WTC11 (cell line): ENCODE data around the gene PDXK. TPM values are rescaled to one million over a fixed set of nuclear protein-coding genes. Genes with fewer than 3 reads are reported as not detected.

Experiments
- ATAC-seq: fragments of 200-7000 bp; cut with Tn5 transposase; 2 replicates; pipeline ENCODE4 v1.10.0; 2021; ENCODE audit warnings: mild to moderate bottlenecking, moderate library complexity
- CTCF ChIA-PET: fragments of 300-600 bp; sonication (Branson Sonifier 250); formaldehyde crosslinking; loops from one replicate; lab custom pipeline; 2021; ENCODE audit warnings: antibody characterized with exemption; lab: Charles Lee
- POLR2A ChIA-PET: fragments of 350-600 bp; sonication (Branson Sonifier 250); formaldehyde crosslinking; loops from one replicate; lab custom pipeline; 2021; ENCODE audit warnings: antibody characterized with exemption; lab: Charles Lee
- DNase-seq: peaks from one replicate; pipeline ENCODE4 v3.0.0; 2021; ENCODE audit warnings: low spot score
- H3K27ac Mint-ChIP-seq: 2 replicates; pipeline ENCODE4 v1.8.0; 2021; ENCODE audit warnings: mixed read lengths
- H3K27me3 Mint-ChIP-seq: 2 replicates; pipeline ENCODE4 v1.8.0; 2021; ENCODE audit warnings: low read depth, mild to moderate bottlenecking, moderate library complexity, mixed read lengths
- H3K36me3 Mint-ChIP-seq: 2 replicates; pipeline ENCODE4 v1.8.0; 2021; ENCODE audit warnings: mixed read lengths
- H3K4me1 Mint-ChIP-seq: 2 replicates; pipeline ENCODE4 v1.8.0; 2022; ENCODE audit warnings: mixed read lengths
- H3K4me3 Mint-ChIP-seq: 2 replicates; pipeline ENCODE4 v1.8.0; 2021; ENCODE audit warnings: mild to moderate bottlenecking, moderate library complexity, mixed read lengths
- H3K9me3 Mint-ChIP-seq: 2 replicates; pipeline ENCODE4 v1.8.0; 2021; ENCODE audit warnings: mixed read lengths
- ATF6 ChIP-seq: sonication (generic); formaldehyde crosslinking; IDR thresholded peaks from 2 replicates; pipeline ENCODE4 v1.8.1; 2023; ENCODE audit warnings: mild to moderate bottlenecking, missing genetic modification reagents
- CDX4 ChIP-seq: fragments of 250-450 bp; sonication (Bioruptor Pico); IDR thresholded peaks from 2 replicates; pipeline ENCODE4 v1.9.0; 2021; ENCODE audit warnings: moderate library complexity, mild to moderate bottlenecking, inconsistent platforms, borderline replicate concordance
- E2F1 ChIP-seq: sonication (generic); formaldehyde crosslinking; IDR thresholded peaks from 2 replicates; pipeline ENCODE4 v1.8.0; 2022; ENCODE audit warnings: mild to moderate bottlenecking, missing genetic modification reagents
- EMX1 ChIP-seq: fragments of 250-450 bp; sonication (Bioruptor Pico); IDR thresholded peaks from 2 replicates; pipeline ENCODE4 v1.8.0; 2021; ENCODE audit warnings: mild to moderate bottlenecking
- ERG ChIP-seq: fragments of 250-450 bp; sonication (Bioruptor Pico); IDR thresholded peaks from 2 replicates; pipeline ENCODE4 v1.8.0; 2021; ENCODE audit warnings: mild to moderate bottlenecking
- GTF2I ChIP-seq: fragments of 250-450 bp; sonication (Bioruptor Pico); conservative IDR thresholded peaks from 2 replicates; pipeline ENCODE4 v1.4.0; 2021; ENCODE audit warnings: mild to moderate bottlenecking
- HMGXB4 ChIP-seq: sonication (generic); formaldehyde crosslinking; IDR thresholded peaks from 2 replicates; pipeline ENCODE4 v1.8.1; 2023; ENCODE audit warnings: mild to moderate bottlenecking, moderate library complexity, missing genetic modification reagents
- MLX ChIP-seq: sonication (generic); formaldehyde crosslinking; IDR thresholded peaks from 2 replicates; pipeline ENCODE4 v1.8.1; 2023; ENCODE audit warnings: mild to moderate bottlenecking, missing genetic modification reagents, moderate library complexity
- MXD4 ChIP-seq: fragments of 250-450 bp; sonication (Bioruptor Pico); IDR thresholded peaks from 2 replicates; pipeline ENCODE4 v1.8.0; 2021; ENCODE audit warnings: mild to moderate bottlenecking, moderate library complexity, borderline replicate concordance
- MYBL2 ChIP-seq: sonication (generic); formaldehyde crosslinking; IDR thresholded peaks from 2 replicates; pipeline ENCODE4 v1.8.1; 2023; ENCODE audit warnings: mild to moderate bottlenecking, moderate library complexity, missing genetic modification reagents
- NFATC4 ChIP-seq: fragments of 250-450 bp; sonication (Bioruptor Pico); IDR thresholded peaks from 2 replicates; pipeline ENCODE4 v1.9.0; 2021; ENCODE audit warnings: mild to moderate bottlenecking
- NR3C1 ChIP-seq: sonication (generic); formaldehyde crosslinking; conservative IDR thresholded peaks from 2 replicates; pipeline ENCODE4 v1.8.1; 2023; ENCODE audit warnings: low read depth, mild to moderate bottlenecking, missing genetic modification reagents
- OVOL2 ChIP-seq: fragments of 250-450 bp; sonication (Bioruptor Pico); IDR thresholded peaks from 2 replicates; pipeline ENCODE4 v1.9.0; 2021; ENCODE audit warnings: mild to moderate bottlenecking, borderline replicate concordance
- PRRX2 ChIP-seq: fragments of 250-450 bp; sonication (Bioruptor Pico); IDR thresholded peaks from 2 replicates; pipeline ENCODE4 v1.8.0; 2021; ENCODE audit warnings: mild to moderate bottlenecking
- RELA ChIP-seq: sonication (generic); formaldehyde crosslinking; IDR thresholded peaks from 2 replicates; pipeline ENCODE4 v1.8.1; 2022; ENCODE audit warnings: missing genetic modification reagents, mild to moderate bottlenecking, borderline replicate concordance
- RORB ChIP-seq: fragments of 250-450 bp; sonication (Bioruptor Pico); IDR thresholded peaks from 2 replicates; pipeline ENCODE4 v1.9.0; 2021; ENCODE audit warnings: mild to moderate bottlenecking
- SOX15 ChIP-seq: fragments of 250-450 bp; sonication (Bioruptor Pico); IDR thresholded peaks from 2 replicates; pipeline ENCODE4 v1.9.0; 2021; ENCODE audit warnings: mild to moderate bottlenecking
- TP53 ChIP-seq: sonication (generic); formaldehyde crosslinking; IDR thresholded peaks from 2 replicates; pipeline ENCODE4 v1.8.1; 2023; ENCODE audit warnings: mild to moderate bottlenecking, missing genetic modification reagents
- ZMAT4 ChIP-seq: fragments of 250-450 bp; sonication (Bioruptor Pico); IDR thresholded peaks from 2 replicates; pipeline ENCODE4 v1.9.0; 2021; ENCODE audit warnings: mild to moderate bottlenecking
- ZNF317 ChIP-seq: sonication (generic); formaldehyde crosslinking; IDR thresholded peaks from 2 replicates; pipeline ENCODE4 v1.8.1; 2023; ENCODE audit warnings: low read depth, mild to moderate bottlenecking, moderate library complexity, missing genetic modification reagents, borderline replicate concordance
- ZNF416 ChIP-seq: fragments of 250-450 bp; sonication (Bioruptor Pico); IDR thresholded peaks from 2 replicates; pipeline ENCODE4 v1.9.0; 2021; ENCODE audit warnings: mild to moderate bottlenecking, inconsistent platforms
- ZNF423 ChIP-seq: fragments of 250-450 bp; sonication (Bioruptor Pico); IDR thresholded peaks from 2 replicates; pipeline ENCODE4 v2.1.2; 2022; ENCODE audit warnings: mild to moderate bottlenecking, moderate library complexity
- total RNA-seq: library from RNA; stranded (reverse); gene quantifications from 3 replicates; pipeline ENCODE4 v1.2.3, GENCODE V29; 2021

The PDXK gene
- total RNA-seq, 1 experiment from 2014 or later: 120 TPM

- no peaks in the 10 kb centered on the region for H3K9me3 Mint-ChIP-seq
- POLR2A ChIA-PET: no interaction called here
- 0 out of 2 replicates have a peak, but pooled peaks cover 3% of the 10 kb centered on the region for H3K36me3 Mint-ChIP-seq
- H3K4me3 Mint-ChIP-seq: no peak overlapping the region
- TF ChIP-seq NFATC4 (CRISPR knock-in tag): no peak
- DNase-seq: no peak
- CTCF ChIA-PET: interaction anchor here (1.4 kb wide), 1 partner anchor 10 kb away, joined by 10 read pairs; the partner anchor contains the start of gene RRP1
- H3K27me3 Mint-ChIP-seq: peaks cover 2% of the 10 kb centered on the region; the same call in 1 of the 2 replicates
- H3K27ac Mint-ChIP-seq: no peak overlapping the region
- ATAC-seq: no peak
- peaks cover 23% of the 10 kb centered on the region for H3K4me1 Mint-ChIP-seq
Observed at GRCh38 chr21:43779660-43780059, 60.7 kb downstream of the PDXK start.

- no peaks in the 10 kb centered on the region for H3K9me3 Mint-ChIP-seq
- H3K4me1 Mint-ChIP-seq: peaks cover 13% of the 10 kb centered on the region
- no peak for DNase-seq
- ChIA-PET CTCF (no interaction called here), POLR2A (no interaction called here)
- H3K36me3 Mint-ChIP-seq: no peaks in the 10 kb centered on the region
- TF ChIP-seq E2F1 (CRISPR knock-in tag): no peak
- TF ChIP-seq HMGXB4: no peak
- no peak for TF ChIP-seq ZNF423 (CRISPR knock-in tag)
- TF ChIP-seq RORB (CRISPR knock-in tag): no peak
- TF ChIP-seq GTF2I (CRISPR knock-in tag): no peak
- TF ChIP-seq ZMAT4 (CRISPR knock-in tag): no peak
- no peak for TF ChIP-seq MLX
- no peak for TF ChIP-seq ZNF416
- no peak for TF ChIP-seq NR3C1 (CRISPR knock-in tag)
- TF ChIP-seq SOX15 (CRISPR knock-in tag): no peak
- no peak for TF ChIP-seq MXD4
- H3K4me3 Mint-ChIP-seq: no peak overlapping the region
- no peak overlapping the region for H3K27ac Mint-ChIP-seq
- H3K27me3 Mint-ChIP-seq: no peaks in the 10 kb centered on the region; the same call in 1 of the 2 replicates
- no peak for ATAC-seq
Observed at GRCh38 chr21:43781846-43782245, 62.9 kb downstream of the PDXK start.

GRCh38 chr21:43782431-43783097 lies 63.6 kb downstream of the PDXK start:
- Mint-ChIP-seq H3K27ac (no peak overlapping the region), H3K27me3 (no peaks in the 10 kb centered on the region)
- TF ChIP-seq PRRX2 (CRISPR knock-in tag) (no peak), ERG (CRISPR knock-in tag) (no peak), ATF6 (CRISPR knock-in tag) (no peak), TP53 (CRISPR knock-in tag) (no peak), CDX4 (no peak), OVOL2 (no peak), ZNF317 (CRISPR knock-in tag) (no peak), MXD4 (no peak), EMX1 (CRISPR knock-in tag) (no peak), MYBL2 (CRISPR knock-in tag) (no peak), RELA (CRISPR knock-in tag) (no peak)
- TF ChIP-seq, all 79 proteins: peak for 0
- ATAC-seq (no peak), DNase-seq (no peak)
- Mint-ChIP-seq H3K4me3 (no peak overlapping the region), H3K4me1 (peaks cover 13% of the 10 kb centered on the region), H3K36me3 (no peaks in the 10 kb centered on the region), H3K9me3 (no peaks in the 10 kb centered on the region)
- ChIA-PET POLR2A (no interaction called here), CTCF (no interaction called here)
